ENCODE measurements around the gene ZFP82.

The ZFP82 gene

DNA sequence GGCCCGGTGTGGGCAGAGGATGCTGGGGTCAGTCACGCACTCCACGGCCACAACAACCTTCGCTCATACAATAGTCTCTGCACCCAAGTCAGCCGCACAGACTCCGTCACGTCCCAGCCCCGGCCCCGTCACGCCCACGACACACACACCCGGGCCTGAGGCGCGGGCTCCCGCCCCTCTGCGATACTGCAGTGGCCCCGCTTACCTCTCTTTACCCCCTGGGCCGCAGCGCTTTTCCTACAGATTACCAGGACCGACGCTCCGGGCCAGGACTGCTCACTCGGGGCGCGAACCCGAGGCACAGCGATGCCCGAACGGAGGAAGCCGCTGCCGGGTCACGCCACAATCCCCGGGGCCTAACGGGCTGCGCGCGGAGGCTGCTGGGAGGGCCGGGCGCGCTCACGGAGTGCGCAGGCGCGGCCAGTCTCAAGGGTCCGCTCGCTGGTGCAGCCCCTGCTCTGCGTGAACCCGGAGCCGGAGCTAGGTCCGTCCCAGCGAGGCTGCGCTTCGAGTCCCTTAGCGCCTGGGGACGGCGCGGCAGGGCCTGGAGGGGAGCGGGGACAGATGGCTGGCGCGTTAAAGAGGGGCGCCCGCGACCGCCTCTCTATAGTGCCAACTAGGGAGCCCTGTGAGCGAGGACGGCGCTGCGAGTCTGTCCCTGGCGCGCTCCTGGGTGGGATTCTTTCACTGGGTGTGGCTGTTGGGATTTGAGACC is at the start of gene ZFP82:
ZFP82 (minus strand) TSS at position 358 of the 715 bp plus-strand sequence. CDS start 8,855 bp downstream, outside the sequence.
- DNase-seq (ENCODE audit: low spot score) = peak; percentile 86

DNA sequence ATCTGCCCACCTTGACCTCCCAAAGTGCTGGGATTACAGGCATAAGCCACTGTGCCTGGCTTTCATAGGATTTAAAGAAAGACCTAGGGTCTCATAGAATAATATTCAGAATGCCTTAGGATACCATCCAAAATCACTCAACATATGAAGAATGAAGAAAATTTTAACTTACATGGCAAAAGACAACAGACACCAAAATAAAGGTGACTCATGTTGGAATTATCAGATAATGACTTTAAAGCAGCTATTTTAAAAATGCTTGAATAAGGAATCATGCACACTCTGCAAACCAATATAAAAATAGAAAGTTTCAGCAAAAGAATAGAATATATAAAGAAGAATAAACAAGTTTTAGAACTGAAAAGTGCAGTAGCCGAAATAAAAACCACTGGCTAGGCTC is 41.6 kb upstream of the ZFP82 start:
- DNase-seq (ENCODE audit: low spot score) = no peak

DNA sequence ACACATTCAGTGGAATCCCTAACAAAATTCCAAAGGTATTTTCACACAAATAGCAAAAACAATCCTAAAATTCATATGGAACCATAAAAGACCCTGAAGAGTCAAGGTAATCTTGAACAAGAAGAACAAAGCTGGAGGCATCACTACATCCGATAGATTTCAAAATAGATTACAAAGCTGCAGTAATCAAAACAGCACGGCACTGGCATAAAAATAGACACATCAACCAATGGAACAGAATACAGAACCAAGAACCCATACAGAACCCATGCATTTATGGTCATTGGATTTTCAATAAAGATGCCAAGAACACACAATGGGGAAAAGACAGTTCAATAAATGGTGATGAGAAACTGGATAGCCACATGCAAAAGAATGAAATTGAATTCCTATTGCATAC is 38.4 kb upstream of the ZFP82 start:
- DNase-seq (ENCODE audit: low spot score) = no peak

DNA sequence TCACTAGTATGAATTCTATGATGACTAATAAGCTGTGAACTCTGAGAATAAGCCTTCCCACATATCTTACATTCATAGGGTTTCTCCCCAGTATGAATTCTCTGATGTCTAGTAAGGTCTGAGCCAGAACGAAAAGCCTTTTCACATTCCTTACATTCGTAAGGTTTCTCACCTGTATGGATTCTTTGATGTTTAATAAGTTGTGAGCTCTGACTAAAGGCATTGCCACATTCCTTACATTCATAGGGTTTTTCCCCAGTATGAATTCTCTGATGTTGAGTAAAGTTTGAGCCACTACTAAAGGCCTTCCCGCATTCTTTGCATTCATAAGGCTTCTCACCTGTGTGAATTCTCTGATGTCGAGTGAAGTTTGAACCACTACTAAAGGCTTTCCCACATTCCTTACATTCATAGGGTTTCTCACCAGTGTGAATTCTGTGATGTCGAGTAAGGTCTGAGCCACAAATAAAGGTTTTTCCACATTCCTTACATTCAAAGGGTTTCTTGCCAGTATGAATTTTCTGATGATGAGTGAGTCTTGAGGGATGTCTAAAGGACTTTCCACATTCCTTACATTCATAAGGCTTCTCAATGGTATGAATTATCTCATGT is 30.7 kb upstream of the ZFP82 start:
- DNase-seq (ENCODE audit: low spot score) = no peak

DNA sequence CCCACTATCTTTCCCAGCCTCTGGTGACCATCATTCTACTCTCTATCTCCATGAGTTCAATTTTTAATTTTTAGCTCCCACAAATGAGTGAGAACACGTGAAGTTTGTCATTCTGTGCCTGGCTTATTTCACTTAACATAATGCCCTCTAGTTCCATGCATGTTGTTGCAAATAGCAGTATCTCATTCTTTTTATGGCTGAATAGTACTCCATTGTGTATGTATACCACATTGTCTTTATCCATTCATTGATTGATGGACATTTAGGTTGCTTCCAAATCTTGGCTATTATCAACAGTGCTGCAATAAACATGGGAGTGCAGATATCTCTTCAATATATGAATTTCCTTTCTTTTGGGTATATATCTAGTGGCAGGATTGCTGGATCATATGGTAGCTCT is 22.9 kb upstream of the ZFP82 start:
- no peak for DNase-seq (ENCODE audit: low spot score)

DNA sequence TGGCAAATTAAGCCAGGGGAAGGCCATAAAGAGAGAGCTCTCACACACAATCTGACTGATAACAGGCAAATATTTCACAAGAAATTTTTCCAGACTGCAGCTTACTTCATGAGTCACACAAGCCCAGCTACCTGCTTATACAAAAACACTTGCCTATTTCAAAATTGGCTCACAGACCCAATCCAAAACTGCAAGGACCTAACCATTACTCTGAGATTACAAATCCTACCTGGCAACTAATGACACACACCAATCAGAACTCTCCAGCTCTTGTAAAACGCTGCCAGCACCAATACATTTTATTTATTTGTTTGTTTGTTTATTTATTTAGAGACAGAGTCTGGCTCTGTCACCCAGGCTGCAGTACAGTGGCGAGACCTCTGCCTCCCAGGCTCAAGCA is 18.1 kb upstream of the ZFP82 start:
- no peak for DNase-seq (ENCODE audit: low spot score)

DNA sequence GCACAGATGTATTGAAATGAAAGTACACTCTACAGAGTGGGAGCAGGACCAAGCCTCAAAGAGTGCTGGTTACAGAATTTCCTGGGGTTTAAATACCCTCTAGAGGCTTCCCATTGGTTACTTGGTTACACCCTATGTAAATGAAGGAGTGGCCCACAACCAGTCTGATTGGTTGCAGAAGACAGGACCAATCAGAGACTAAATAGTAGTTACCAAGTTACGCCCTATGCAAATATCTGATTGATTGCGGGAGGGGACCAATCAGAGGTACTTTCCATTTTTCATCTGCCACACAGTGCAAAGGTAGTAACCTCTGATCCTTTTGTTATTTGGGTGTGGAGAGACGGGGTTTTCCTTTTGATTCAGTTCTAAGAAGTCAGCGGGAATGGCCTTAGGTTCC is 5.5 kb upstream of the ZFP82 start:
- DNase-seq (ENCODE audit: low spot score) = no peak

DNA sequence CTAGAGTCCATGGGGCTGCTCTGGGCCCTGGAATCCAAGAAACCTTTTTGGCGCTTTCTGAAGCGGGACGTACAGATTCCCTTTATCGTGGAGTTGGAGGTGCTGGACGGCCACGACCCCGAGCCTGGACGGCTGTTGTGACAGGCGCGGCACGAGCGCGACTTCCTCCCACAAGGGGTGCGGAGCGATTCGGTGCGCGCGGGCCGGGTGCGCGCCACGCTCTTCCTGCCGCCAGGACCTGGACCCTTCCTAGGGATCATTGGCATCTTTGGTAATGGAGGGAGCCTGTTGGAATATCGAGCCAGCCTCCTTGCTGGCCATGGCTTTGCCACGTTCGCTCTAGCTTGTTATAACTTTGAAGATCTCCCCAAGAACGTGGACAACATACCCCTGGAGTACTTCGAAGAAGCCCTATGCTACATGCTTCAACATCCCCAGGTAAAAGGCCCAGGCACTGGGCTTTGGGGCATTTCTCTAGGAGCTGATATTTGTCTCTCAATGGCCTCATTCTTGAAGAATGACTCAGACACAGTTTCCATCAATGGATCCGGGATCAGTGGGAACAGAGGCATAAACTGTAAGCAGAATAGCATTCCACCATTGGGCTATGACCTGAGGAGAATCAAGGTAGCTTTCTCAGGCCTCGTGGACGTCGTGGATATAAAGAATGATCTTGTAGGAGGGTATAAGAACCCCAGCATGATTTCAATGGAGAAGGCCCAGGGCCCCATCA is 3.5 kb upstream of the ZFP82 start:
- no peak for DNase-seq (ENCODE audit: low spot score)

DNA sequence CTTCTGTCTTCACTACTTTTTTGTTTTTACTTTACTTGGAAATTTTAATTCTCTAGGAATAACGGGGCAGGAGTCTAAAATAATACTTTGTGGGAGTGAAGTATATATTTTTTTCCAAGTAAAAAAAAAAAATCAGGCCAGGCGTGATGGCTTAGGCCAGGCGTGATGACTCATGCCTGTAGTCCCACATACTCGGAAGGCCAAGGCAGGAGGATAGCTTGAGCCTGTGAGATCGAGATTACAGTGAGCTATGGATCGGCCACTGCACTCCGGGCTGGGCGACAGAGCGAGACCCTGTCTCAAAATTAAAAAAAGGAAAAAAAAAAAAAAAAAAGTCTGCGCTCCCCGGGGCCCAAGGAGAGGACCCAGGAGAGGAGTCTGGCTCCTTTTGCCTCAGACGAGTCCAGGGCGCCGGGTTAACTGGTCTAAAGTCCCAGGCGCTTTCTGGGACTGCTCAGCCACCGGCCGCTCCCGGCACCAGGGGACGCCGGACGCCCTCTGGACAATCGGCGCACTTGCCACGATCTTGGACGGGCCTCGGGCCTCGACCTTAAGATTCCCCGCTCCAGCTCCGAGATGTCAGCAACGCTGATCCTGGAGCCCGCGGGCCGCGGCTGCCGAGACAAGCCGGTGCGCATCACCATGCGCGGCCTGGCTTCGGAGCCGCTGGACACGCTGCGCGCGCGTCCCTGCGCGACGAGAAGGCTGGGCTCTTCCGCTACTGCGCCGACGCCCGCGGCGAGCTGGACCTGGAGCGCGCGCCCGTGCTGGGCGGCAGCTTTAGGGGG is 2.7 kb upstream of the ZFP82 start:
- DNase-seq (ENCODE audit: low spot score) = peak; percentile 14

DNA sequence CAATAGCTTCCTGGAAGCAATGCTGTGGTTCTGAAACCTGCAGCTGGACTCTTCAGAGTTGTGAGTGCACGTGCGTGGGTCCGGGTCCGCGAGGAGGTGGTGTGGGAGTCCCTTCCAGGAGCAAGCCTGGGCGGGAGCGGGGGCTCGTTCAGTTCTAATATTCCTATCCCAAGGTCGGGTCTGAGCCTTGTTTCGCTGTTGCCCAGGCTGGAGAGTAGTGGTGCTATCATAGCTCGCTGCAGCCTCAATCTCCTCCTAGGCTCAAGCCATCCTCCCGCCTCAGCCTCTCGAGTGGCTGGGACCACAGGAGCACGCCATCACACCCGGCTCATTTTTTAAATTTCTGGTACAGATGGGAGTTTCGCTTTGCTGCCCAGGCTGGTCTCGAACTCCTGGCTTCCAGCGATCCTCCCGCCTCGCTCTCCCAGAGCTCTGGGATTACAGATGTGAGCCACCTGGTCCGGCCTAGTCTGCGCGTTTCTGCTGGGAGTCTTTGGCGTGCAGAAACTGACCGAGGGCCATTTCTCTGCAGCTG is 625 bp downstream of the ZFP82 start:
- no peak for DNase-seq (ENCODE audit: low spot score)

DNA sequence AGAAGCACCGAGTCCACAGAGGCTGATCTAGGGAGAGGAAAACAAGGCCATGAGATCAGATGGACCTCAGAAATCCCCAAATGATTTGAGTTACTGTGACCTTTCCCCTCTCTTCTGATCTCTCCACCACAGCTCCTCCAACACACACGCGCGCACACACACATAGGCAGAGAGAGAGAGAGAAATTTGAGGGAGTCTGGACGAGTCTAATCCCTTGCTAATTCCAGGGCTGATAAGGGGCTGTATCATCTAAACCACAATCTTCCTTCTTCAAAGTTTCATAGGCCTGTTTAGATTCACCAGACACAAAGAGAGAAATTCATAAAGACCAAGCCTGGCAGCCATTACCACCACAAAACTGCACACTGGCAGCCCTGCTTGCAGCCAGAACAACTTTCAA is 8.6 kb downstream of the ZFP82 start:
- DNase-seq (ENCODE audit: low spot score) = no peak

DNA sequence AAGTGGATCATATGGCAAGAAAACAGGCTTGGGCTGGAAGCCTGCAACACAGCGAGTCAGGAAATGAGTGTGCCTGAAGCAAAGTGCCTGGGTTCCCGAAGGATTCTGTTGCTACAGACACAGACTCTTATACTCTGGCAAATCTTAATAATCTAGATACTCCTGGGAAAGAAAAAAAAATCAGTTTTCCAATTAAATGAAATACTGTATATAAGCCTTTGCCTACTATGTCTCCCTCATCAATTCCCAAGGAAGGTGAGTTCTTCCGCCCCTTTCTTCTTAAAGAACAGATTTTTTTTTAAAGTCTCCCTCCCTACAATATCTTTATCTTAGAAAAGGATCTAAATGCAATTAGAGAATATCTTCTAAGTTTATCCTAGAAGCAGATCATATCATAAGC is 10.3 kb downstream of the ZFP82 start:
- no peak for DNase-seq (ENCODE audit: low spot score)

DNA sequence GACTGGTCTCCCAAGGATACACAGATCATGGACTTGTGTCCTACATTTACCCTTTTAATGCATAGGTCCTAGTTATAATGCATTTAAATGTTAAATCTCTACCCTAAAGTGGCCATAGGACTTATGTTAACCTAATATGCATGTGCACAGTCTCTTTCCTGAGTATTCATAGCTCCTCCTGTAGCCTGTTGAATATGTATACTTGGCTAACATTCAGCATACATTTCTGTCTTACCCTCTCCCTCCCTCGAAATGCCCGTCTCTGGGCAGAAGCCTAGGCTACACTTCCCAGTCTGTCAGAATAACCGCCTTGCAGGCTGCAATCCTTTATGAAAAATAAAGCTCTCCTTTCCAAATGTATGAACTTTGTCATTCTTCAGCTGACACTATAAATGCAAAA is 13.9 kb downstream of the ZFP82 start:
- DNase-seq (ENCODE audit: low spot score) = no peak

DNA sequence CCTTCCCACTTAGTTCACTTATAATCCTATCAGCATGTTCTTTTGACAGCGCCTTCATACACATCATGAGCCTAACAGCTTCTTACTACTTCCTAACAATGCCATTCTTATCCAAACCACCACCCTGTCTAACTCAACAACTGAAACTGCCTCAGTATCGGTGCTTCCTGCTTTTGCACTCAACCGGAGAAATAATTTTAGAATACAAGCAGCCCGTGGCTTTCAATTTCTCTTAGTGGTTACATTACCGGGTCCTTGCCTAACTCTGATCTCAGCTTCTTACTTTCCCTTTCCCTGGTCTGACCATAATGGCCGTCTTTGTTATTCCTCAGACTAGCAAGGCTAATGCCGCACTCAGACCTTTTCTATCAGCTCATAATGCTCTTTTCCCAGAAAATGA is 17.0 kb downstream of the ZFP82 start:
- no peak for DNase-seq (ENCODE audit: low spot score)

DNA sequence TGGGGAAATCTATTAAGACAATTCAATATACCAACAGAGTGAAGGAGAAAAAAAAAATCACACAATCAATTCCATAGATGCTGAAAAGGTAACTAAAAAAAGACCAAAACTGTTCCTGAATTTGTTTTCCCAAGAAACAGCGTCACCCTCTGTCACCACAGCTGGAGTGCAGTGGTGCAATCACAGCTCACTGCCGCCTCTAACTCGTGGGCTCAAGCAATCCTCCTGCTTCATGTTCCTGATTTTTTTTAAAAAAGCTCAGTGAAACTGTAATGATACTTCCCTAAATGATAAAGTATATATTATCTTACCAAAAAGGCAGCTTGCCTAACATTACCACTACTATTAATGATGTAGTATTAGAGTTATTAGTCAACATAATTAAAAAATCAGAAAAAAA is 19.9 kb downstream of the ZFP82 start:
- DNase-seq (ENCODE audit: low spot score) = no peak

DNA sequence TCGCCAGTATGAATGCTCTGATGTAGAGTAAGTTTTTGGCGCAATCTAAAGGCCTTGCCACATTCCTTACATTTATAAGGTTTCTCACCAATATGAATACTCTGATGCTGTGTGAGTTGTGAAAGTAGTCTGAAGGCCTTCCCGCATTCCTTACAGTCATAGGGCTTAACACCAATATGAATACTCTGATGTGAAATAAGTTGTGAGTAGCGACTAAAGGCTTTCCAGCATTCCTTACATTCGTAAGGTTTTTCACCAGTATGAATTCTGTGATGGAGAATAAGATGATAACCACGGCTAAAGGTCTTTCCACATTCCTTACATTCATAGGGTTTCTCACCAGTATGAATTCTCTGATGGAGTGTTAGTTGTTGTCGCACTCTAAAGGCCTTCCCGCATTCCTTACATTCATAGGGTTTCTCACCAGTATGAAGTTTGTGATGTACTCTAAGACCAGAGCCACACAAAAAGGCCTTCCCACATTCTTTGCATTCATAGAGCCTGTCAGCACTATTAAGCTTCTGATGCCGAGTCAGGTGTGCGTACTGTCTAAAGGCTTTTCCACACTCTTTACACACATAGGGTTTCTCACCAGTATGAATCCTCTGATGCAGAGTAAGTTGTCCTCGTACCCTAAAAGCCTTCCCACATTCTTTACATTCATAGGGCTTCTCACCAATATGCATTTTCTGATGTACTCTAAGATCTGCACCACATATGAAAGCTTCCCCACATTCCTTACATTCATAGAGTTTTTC is 25.3 kb downstream of the ZFP82 start:
- no peak for DNase-seq (ENCODE audit: low spot score)

DNA sequence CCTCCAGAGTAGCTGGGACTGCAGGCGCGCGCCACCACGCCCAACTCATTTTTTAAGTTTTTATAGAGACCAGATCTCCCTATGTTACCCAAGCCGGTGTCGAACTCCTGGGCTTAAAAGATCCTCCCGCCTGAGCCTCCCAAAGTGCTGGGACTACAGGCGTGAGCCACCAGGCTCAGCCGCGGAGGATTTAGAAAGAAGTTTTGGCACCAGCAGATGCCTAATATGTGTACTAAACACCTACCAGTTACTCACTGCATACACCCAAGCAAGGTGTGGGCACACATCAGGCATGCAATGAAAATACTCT is 39.0 kb downstream of the ZFP82 start:
- DNase-seq (ENCODE audit: low spot score) = no peak

DNA sequence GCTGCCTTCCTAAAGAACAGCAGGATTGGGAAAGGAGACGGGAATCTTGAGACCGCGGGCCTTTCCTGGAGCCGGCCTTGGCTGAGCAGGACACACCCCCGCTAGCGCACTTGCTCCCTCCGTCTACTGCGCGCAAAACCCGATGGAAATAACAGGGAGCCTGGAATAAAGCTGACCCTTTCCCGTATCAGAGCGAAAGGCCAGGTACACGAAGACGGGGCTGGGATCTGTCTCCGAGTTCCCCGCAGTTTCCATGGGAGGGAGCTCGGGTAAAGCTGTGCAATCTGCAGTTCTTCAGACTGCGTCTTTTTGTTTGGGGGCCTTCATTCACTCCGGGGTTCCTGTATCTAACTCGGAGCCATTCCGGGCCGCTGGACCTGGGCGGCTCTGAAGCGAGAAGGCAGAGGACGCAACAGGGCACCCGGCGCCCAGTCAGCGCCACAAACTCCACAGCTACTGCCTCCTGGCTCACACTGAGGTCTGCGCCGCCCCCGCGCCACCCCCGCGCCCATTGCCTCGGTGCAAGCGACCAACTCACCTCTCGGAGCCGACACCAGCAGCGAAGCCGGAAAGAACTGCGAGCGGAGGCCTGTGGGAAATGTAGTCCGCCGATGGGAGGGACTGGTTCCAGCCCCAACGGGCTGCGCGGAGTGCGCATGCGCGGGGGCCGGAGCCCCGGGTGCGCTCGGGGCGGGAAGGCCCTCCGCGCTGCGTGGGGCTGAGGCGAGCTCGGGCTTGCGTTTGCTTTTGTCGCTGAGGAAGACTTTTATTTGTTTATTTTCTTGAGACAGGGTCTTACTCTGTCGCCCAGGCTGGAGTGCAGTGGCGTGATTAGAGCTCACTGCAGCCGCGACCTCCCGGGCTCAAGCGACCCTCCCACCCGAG is 39.6 kb downstream of the ZFP82 start, which contains the start of gene ZFP14:
ZFP14 (minus strand) TSS at position 577 of the 885 bp plus-strand sequence. CDS start 11,309 bp downstream, outside the sequence.
- peak; percentile 95 for DNase-seq (ENCODE audit: low spot score)

DNA sequence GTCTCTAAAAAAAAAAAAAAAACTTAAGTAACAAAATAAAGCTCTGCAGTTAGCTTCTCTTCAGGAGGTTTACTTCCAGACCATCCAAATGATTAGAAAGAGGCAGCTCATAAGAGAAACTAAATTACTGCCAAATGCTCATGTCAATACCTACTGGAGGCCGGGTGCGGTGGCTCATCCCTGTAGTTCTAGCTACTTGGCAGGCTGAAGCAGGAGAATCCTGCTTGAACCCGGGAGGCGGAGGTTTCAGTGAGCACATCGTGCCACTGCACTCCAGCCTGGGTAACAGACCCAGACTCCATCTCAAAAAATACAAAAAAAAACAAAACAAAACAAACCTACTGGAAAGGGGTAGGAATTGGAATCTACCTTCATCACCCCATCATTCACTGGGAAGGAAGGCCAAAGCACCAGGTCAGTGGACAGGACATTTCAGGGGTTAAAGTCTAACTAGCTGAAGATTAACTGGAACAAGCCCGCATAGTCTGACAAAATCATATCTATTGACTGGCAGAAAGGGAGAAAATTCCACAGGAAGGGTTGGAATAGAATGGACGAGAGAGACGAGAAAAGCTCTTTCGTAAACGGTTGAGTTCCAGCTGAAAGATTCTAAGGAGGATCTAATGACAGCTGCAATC is 40.8 kb downstream of the ZFP82 start:
- DNase-seq (ENCODE audit: low spot score) = no peak

DNA sequence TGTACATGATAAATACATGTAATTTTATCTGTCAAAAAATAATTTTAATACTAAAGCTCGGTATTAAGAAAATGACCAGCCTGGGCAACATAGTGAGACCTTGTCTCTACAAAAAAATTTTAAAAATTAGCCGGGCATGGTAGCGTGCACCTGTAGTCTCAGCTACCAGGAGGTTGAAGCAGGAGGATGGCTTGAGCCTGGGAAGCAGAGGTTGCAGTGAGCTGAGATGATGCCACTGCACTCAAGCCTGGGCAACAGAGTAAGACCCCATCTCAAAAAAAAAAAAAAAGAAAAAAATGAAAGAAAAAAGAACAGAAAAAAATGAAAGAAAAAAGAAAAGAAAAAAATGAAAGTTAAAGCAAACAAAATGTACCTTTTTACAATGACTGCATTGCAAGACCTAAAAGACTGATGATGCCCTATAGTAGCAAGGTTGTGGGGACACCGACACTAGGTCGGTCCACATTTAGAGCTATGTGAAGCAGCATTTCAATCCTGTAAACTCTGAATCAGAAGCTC is 44.7 kb downstream of the ZFP82 start:
- no peak for DNase-seq (ENCODE audit: low spot score)
